GM12878 (cell line): ENCODE measurements around the gene ETNK2. TPM values are rescaled to one million over a fixed set of nuclear protein-coding genes. Genes with fewer than 3 reads are reported as not detected.

Source experiments
- ATAC-seq: fragments of 200-7000 bp; cut with Tn5 transposase; 3 replicates; pipeline ENCODE4 v1.9.1; 2020; ENCODE audit warnings: mild to moderate bottlenecking, moderate library complexity
- BruUV-seq: library from RNA; stranded (reverse); fragments of 400-500 nt; replicated peaks from 2 replicates; lab custom pipeline; 2021; lab: Mats Ljungman, UMichigan
- CTCF ChIA-PET: fragments of 300-600 bp; sonication (Branson Sonifier 250); formaldehyde crosslinking; extraction: SDS; loops from one replicate; lab custom pipeline; 2021; ENCODE audit warnings: inconsistent platforms; lab: Yijun Ruan, JAX
- POLR2A ChIA-PET: fragments of 350-600 bp; formaldehyde crosslinking; extraction: SDS; loops from one replicate; lab custom pipeline; 2021; ENCODE audit warnings: inconsistent platforms; lab: Charles Lee
- RAD21 ChIA-PET: fragments of 300-600 bp; sonication (Branson Sonifier 250); formaldehyde crosslinking; loops from one replicate; lab custom pipeline; 2023; ENCODE audit warnings: antibody characterized with exemption; ENCODE audit not compliant: unreplicated experiment; lab: Charles Lee
- SMC1A ChIA-PET: fragments of 300-600 bp; sonication (Branson Sonifier 250); formaldehyde crosslinking; loops from one replicate; lab custom pipeline; 2023; ENCODE audit not compliant: unreplicated experiment, uncharacterized antibody; lab: Charles Lee
- DNase-seq: peaks from one replicate; pipeline ENCODE4 v3.0.0-alpha.2; 2011; ENCODE audit warnings: low read depth, low spot score
- FAIRE-seq: peaks from 3 replicates; lab custom pipeline; 2011; peaks lifted over from hg19 to GRCh38; lab: Jason Lieb, UNC
- H2AFZ ChIP-seq: 2 replicates; pipeline ENCODE4 v1.6.0; 2011; ENCODE audit warnings: low read depth, low read length, control low read depth; ENCODE audit not compliant: control insufficient read depth
- H3K27ac ChIP-seq: 2 replicates; pipeline ENCODE4 v1.5.1; 2011; ENCODE audit warnings: control low read depth; ENCODE audit not compliant: control insufficient read depth, insufficient read depth
- H3K27me3 ChIP-seq, 2 experiments: replicated peaks in 1 of 2; 2 replicates each; pipeline versions ENCODE4 v1.6.0 to v1.6.1; 2011; ENCODE audit warnings: low read length in 1 of 2; ENCODE audit not compliant: control insufficient read depth in 2 of 2, insufficient read depth in 2 of 2
- H3K36me3 ChIP-seq, 2 experiments: 2 replicates each; pipeline ENCODE4 v1.5.1; 2011; ENCODE audit warnings: low read length in 1 of 2; ENCODE audit not compliant: control insufficient read depth in 2 of 2, insufficient read depth in 2 of 2
- H3K4me1 ChIP-seq: 2 replicates; pipeline ENCODE4 v1.6.1; 2011; ENCODE audit warnings: mild to moderate bottlenecking, low read length, moderate library complexity, mixed read lengths; ENCODE audit not compliant: control insufficient read depth, insufficient read depth
- H3K4me2 ChIP-seq: 2 replicates; pipeline ENCODE4 v1.6.0; 2011; ENCODE audit warnings: control low read depth; ENCODE audit not compliant: control insufficient read depth, insufficient read depth
- H3K4me3 ChIP-seq: fragments of 200-600 bp; sonication (generic); 2 replicates; pipeline ENCODE4 v1.5.1; 2016
- H3K79me2 ChIP-seq: 2 replicates; pipeline ENCODE4 v1.6.0; 2011; ENCODE audit warnings: low read length; ENCODE audit not compliant: control insufficient read depth, insufficient read depth
- H3K9ac ChIP-seq: 2 replicates; pipeline ENCODE4 v1.8.0; 2011; ENCODE audit warnings: low read length, control low read depth, mixed read lengths; ENCODE audit not compliant: control insufficient read depth, insufficient read depth
- H3K9me3 ChIP-seq: replicated peaks from 3 replicates; pipeline ENCODE4 v1.5.1; 2011; ENCODE audit warnings: mild to moderate bottlenecking, low read length; ENCODE audit not compliant: control insufficient read depth, insufficient read depth
- H4K20me1 ChIP-seq: 2 replicates; pipeline ENCODE4 v1.6.0; 2011; ENCODE audit not compliant: control insufficient read depth, insufficient read depth
- BHLHE40 ChIP-seq, 2 experiments: fragments of 450-650 bp in 1 of 2; IDR thresholded peaks; 2 replicates each; pipeline ENCODE4 v1.6.1; 2011 to 2017; ENCODE audit warnings: low read depth in 2 of 2, borderline replicate concordance in 1 of 2, improper control_type of control experiment in 1 of 2, low read length in 1 of 2, mild to moderate bottlenecking in 1 of 2
- RCOR1 ChIP-seq: conservative IDR thresholded peaks from 2 replicates; pipeline ENCODE4 v1.6.1; 2012; ENCODE audit warnings: low read depth, low read length, improper control_type of control experiment
- REST ChIP-seq: IDR thresholded peaks from 2 replicates; pipeline ENCODE4 v1.6.1; 2012; ENCODE audit warnings: mild to moderate bottlenecking, low read depth, low read length
- WGBS: methylation state at CpG from one replicate; pipeline ENCODE4 v1.1.6; 2016; ENCODE audit warnings: low lambda C conversion rate; ENCODE audit not compliant: insufficient replicate concordance, insufficient coverage; ENCODE audit errors: missing lambda C conversion rate; 5-methylcytosine and 5-hydroxymethylcytosine counted together
- in situ Hi-C: fragments of 300-500 bp; cut with MboI; formaldehyde crosslinking; loops from 9 replicates; pipeline ENCODE4 v1.14.3; 2018; ENCODE audit warnings: mixed read lengths
- intact Hi-C: fragments of 100-400 bp; cut with micrococcal nuclease; formaldehyde crosslinking; loops from one replicate; pipeline ENCODE4 v1.14.2; 2022; ENCODE audit not compliant: unreplicated experiment
- polyA plus RNA-seq, 11 experiments: library from polyadenylated mRNA; depleted of rRNA in 4 of 11; unstranded in 6 of 11; stranded (reverse) in 5 of 11; fragments of >200 nt; fragmentation: Nextera tagmentation in 4 of 11; fragmentation: Illumina TruSeq in 1 of 11; extraction: Ambion mirVana in 4 of 11; extraction: Trizol in 1 of 11; gene quantifications; 1 replicate in 1 of 11; 2 replicates in 10 of 11; pipeline versions ENCODE4 v1.2.1 to v1.2.3, GENCODE V29; 2011 to 2016; ENCODE audit warnings: inconsistent platforms in 2 of 11, missing spikeins in 2 of 11, low read depth in 1 of 11
- total RNA-seq, 4 experiments: library from RNA; depleted of rRNA in 3 of 4; stranded (reverse); fragments of >200 nt in 3 of 4; fragmentation: Illumina TruSeq in 1 of 4; extraction: Trizol in 1 of 4; gene quantifications; 2 replicates each; pipeline versions ENCODE4 v1.2.1 to v1.2.3, GENCODE V29; 2013 to 2021

The ETNK2 gene
- total and polyA plus RNA-seq, 10 of the 15 experiments (the other 5 are each of a cell fraction or from before 2014, with no cell fraction given), result 0.14 TPM; not detected in 9

GRCh38 chr1:204113896-204114295 is 37.9 kb downstream of the ETNK2 start:
- no peak overlapping the region for H3K4me2 ChIP-seq
- WGBS, result 0% methylated on average over 1 of the region's 1 CpG
- H3K27me3 ChIP-seq, result peaks cover 0 to 1% of the 10 kb centered on the region in 2 experiments; a peak in 1 of 4 replicates
- POLR2A ChIA-PET, result no interaction called here
- H3K79me2 ChIP-seq, result no peaks in the 10 kb centered on the region
- TF ChIP-seq RCOR1 (no peak), BHLHE40 (IDR thresholded peaks at IDR 0.05; ENCODE audit: borderline replicate concordance in 1 of 2, low read depth in 2 of 2, low read length in 1 of 2) (no peak), REST (no peak)
- no peak overlapping the region for H3K4me3 ChIP-seq
- no peak overlapping the region for H3K9ac ChIP-seq
- no peaks in the 10 kb centered on the region for H3K4me1 ChIP-seq
- in situ Hi-C loops, result no loop called here
- no peak overlapping the region for H2AFZ ChIP-seq
- H3K9me3 ChIP-seq, result no peaks in the 10 kb centered on the region
- FAIRE-seq (no peak), ATAC-seq (no peak), DNase-seq (no peak)
- BruUV-seq, result no TSS peak
- H3K36me3 ChIP-seq, result no peaks in the 10 kb centered on the region
- no peak overlapping the region for H3K27ac ChIP-seq
- RAD21 ChIA-PET, result interaction anchor here (1.3 kb wide), 1 partner anchor 15 kb away, joined by 3 read pairs; no protein-coding TSS in a partner anchor
- H4K20me1 ChIP-seq, result no peaks in the 10 kb centered on the region
- intact Hi-C loops, result no loop called here
- SMC1A ChIA-PET, result no interaction called here
- CTCF ChIA-PET, result interaction anchor here (0.8 to 2.7 kb wide), 3 partner anchors 12 to 253 kb away, joined by 3 to 10 read pairs (median 3); partner anchors contain the start of gene SNRPE
